ENCODE measurements around the gene LYRM1. TPM values are rescaled to one million over a fixed set of nuclear protein-coding genes. Genes with fewer than 3 reads are reported as not detected.

Gene LYRM1
- total and polyA plus RNA-seq, 2 of the 8 experiments (the other 6 are each of a cell fraction or from before 2014, with no cell fraction given): 11.6 to 13.4 TPM

DNA sequence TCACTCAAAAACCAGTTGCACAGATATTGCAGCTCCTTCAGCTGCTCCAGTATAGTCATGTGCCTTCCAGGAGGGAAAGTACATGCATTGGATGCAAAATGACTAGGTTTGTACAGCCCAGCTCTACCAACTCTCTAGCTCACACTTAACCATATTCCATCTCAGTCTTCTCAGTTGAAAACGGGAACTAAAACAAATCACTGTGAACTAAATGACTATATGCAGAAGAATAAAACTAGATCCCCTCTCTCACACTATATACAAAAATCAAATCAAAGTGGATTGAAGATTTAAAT lies 25.3 kb upstream of the LYRM1 start (continued):
- TF ChIP-seq, protein P1, sequence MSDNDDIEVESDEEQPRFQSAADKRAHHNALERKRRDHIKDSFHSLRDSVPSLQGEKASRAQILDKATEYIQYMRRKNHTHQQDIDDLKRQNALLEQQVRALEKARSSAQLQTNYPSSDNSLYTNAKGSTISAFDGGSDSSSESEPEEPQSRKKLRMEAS (IDR thresholded peaks at IDR 0.05): no peak
- TF ChIP-seq SP4 (IDR thresholded peaks at IDR 0.05; ENCODE audit: low read length): no peak
- TF ChIP-seq, protein P2, sequence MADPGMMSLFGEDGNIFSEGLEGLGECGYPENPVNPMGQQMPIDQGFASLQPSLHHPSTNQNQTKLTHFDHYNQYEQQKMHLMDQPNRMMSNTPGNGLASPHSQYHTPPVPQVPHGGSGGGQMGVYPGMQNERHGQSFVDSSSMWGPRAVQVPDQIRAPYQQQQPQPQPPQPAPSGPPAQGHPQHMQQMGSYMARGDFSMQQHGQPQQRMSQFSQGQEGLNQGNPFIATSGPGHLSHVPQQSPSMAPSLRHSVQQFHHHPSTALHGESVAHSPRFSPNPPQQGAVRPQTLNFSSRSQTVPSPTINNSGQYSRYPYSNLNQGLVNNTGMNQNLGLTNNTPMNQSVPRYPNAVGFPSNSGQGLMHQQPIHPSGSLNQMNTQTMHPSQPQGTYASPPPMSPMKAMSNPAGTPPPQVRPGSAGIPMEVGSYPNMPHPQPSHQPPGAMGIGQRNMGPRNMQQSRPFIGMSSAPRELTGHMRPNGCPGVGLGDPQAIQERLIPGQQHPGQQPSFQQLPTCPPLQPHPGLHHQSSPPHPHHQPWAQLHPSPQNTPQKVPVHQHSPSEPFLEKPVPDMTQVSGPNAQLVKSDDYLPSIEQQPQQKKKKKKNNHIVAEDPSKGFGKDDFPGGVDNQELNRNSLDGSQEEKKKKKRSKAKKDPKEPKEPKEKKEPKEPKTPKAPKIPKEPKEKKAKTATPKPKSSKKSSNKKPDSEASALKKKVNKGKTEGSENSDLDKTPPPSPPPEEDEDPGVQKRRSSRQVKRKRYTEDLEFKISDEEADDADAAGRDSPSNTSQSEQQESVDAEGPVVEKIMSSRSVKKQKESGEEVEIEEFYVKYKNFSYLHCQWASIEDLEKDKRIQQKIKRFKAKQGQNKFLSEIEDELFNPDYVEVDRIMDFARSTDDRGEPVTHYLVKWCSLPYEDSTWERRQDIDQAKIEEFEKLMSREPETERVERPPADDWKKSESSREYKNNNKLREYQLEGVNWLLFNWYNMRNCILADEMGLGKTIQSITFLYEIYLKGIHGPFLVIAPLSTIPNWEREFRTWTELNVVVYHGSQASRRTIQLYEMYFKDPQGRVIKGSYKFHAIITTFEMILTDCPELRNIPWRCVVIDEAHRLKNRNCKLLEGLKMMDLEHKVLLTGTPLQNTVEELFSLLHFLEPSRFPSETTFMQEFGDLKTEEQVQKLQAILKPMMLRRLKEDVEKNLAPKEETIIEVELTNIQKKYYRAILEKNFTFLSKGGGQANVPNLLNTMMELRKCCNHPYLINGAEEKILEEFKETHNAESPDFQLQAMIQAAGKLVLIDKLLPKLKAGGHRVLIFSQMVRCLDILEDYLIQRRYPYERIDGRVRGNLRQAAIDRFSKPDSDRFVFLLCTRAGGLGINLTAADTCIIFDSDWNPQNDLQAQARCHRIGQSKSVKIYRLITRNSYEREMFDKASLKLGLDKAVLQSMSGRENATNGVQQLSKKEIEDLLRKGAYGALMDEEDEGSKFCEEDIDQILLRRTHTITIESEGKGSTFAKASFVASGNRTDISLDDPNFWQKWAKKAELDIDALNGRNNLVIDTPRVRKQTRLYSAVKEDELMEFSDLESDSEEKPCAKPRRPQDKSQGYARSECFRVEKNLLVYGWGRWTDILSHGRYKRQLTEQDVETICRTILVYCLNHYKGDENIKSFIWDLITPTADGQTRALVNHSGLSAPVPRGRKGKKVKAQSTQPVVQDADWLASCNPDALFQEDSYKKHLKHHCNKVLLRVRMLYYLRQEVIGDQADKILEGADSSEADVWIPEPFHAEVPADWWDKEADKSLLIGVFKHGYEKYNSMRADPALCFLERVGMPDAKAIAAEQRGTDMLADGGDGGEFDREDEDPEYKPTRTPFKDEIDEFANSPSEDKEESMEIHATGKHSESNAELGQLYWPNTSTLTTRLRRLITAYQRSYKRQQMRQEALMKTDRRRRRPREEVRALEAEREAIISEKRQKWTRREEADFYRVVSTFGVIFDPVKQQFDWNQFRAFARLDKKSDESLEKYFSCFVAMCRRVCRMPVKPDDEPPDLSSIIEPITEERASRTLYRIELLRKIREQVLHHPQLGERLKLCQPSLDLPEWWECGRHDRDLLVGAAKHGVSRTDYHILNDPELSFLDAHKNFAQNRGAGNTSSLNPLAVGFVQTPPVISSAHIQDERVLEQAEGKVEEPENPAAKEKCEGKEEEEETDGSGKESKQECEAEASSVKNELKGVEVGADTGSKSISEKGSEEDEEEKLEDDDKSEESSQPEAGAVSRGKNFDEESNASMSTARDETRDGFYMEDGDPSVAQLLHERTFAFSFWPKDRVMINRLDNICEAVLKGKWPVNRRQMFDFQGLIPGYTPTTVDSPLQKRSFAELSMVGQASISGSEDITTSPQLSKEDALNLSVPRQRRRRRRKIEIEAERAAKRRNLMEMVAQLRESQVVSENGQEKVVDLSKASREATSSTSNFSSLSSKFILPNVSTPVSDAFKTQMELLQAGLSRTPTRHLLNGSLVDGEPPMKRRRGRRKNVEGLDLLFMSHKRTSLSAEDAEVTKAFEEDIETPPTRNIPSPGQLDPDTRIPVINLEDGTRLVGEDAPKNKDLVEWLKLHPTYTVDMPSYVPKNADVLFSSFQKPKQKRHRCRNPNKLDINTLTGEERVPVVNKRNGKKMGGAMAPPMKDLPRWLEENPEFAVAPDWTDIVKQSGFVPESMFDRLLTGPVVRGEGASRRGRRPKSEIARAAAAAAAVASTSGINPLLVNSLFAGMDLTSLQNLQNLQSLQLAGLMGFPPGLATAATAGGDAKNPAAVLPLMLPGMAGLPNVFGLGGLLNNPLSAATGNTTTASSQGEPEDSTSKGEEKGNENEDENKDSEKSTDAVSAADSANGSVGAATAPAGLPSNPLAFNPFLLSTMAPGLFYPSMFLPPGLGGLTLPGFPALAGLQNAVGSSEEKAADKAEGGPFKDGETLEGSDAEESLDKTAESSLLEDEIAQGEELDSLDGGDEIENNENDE (IDR thresholded peaks at IDR 0.05; ENCODE audit: insufficient replicate concordance, low read length): no peak
